ENCODE data around the gene SLC1A3.

Gene SLC1A3

GRCh38 chr5:36599986-36600779, 6.2 kb upstream of the SLC1A3 start (continued):
- TF ChIP-seq, protein P1, sequence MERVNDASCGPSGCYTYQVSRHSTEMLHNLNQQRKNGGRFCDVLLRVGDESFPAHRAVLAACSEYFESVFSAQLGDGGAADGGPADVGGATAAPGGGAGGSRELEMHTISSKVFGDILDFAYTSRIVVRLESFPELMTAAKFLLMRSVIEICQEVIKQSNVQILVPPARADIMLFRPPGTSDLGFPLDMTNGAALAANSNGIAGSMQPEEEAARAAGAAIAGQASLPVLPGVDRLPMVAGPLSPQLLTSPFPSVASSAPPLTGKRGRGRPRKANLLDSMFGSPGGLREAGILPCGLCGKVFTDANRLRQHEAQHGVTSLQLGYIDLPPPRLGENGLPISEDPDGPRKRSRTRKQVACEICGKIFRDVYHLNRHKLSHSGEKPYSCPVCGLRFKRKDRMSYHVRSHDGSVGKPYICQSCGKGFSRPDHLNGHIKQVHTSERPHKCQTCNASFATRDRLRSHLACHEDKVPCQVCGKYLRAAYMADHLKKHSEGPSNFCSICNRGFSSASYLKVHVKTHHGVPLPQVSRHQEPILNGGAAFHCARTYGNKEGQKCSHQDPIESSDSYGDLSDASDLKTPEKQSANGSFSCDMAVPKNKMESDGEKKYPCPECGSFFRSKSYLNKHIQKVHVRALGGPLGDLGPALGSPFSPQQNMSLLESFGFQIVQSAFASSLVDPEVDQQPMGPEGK (CRISPR knock-in tag; IDR thresholded peaks at IDR 0.05; ENCODE audit: borderline replicate concordance): no peak
- no peak for TF ChIP-seq GLIS3 (CRISPR knock-in tag; IDR thresholded peaks at IDR 0.05)
- TF ChIP-seq RARB (CRISPR knock-in tag; IDR thresholded peaks at IDR 0.05): no peak
- TF ChIP-seq SNAI2 (CRISPR knock-in tag; IDR thresholded peaks at IDR 0.05): no peak
- no peak for TF ChIP-seq TSHZ2 (CRISPR knock-in tag; IDR thresholded peaks at IDR 0.05)
- no peak for TF ChIP-seq ZC3H10 (CRISPR knock-in tag; IDR thresholded peaks at IDR 0.05)

GRCh38 chr5:36600917-36601527, 5.4 kb upstream of the SLC1A3 start:
- TF ChIP-seq ZC3H10 (CRISPR knock-in tag; IDR thresholded peaks at IDR 0.05): no peak
- TF ChIP-seq ZFP3 (CRISPR knock-in tag; IDR thresholded peaks at IDR 0.05): no peak
- no peak for TF ChIP-seq ZFP30 (CRISPR knock-in tag; IDR thresholded peaks at IDR 0.05)
- no peak for TF ChIP-seq CSDC2 (CRISPR knock-in tag; IDR thresholded peaks at IDR 0.05)
- TF ChIP-seq CREB5 (CRISPR knock-in tag; IDR thresholded peaks at IDR 0.05; ENCODE audit: low read depth): no peak
- no peak for TF ChIP-seq ZNF8 (CRISPR knock-in tag; IDR thresholded peaks at IDR 0.05)
- no peak for TF ChIP-seq GLIS3 (CRISPR knock-in tag; IDR thresholded peaks at IDR 0.05)
- no peak for TF ChIP-seq TOX (CRISPR knock-in tag; IDR thresholded peaks at IDR 0.05; ENCODE audit: borderline replicate concordance)
- no peak for TF ChIP-seq POU6F1 (CRISPR knock-in tag; IDR thresholded peaks at IDR 0.05; ENCODE audit: borderline replicate concordance, low read depth)
- TF ChIP-seq OSR1 (CRISPR knock-in tag; IDR thresholded peaks at IDR 0.05): no peak
- no peak for TF ChIP-seq ARNTL (CRISPR knock-in tag; IDR thresholded peaks at IDR 0.05; ENCODE audit: borderline replicate concordance, low read depth)
- TF ChIP-seq ISL1 (CRISPR knock-in tag; IDR thresholded peaks at IDR 0.05): no peak
- no peak for TF ChIP-seq CSRNP3 (CRISPR knock-in tag; IDR thresholded peaks at IDR 0.05)
- TF ChIP-seq SNAI2 (CRISPR knock-in tag; IDR thresholded peaks at IDR 0.05): no peak

GRCh38 chr5:36602704-36603321, 3.6 kb upstream of the SLC1A3 start:
- ATAC-seq: no peak
- no peak for TF ChIP-seq ESRRG (CRISPR knock-in tag; IDR thresholded peaks at IDR 0.05)
- no peak for TF ChIP-seq ZNF565 (CRISPR knock-in tag; conservative IDR thresholded peaks at IDR 0.05; ENCODE audit: low read depth)
- no peak for TF ChIP-seq BACH2 (CRISPR knock-in tag; IDR thresholded peaks at IDR 0.05; ENCODE audit: borderline replicate concordance)
- no peak for TF ChIP-seq CREB5 (CRISPR knock-in tag; IDR thresholded peaks at IDR 0.05; ENCODE audit: low read depth)
- TF ChIP-seq TSHZ2 (CRISPR knock-in tag; IDR thresholded peaks at IDR 0.05): no peak
- TF ChIP-seq, protein P1 (CRISPR knock-in tag; IDR thresholded peaks at IDR 0.05; ENCODE audit: borderline replicate concordance): no peak

More at GRCh38 chr5:36600917-36601527, 5.4 kb upstream of the SLC1A3 start:
- ATAC-seq: no peak

Data from SK-N-SH treated with all-trans-retinoic acid at 6 μM for 48 hours (cell line).